Measurements from ENCODE around the gene PTPRT.

The PTPRT gene

DNA sequence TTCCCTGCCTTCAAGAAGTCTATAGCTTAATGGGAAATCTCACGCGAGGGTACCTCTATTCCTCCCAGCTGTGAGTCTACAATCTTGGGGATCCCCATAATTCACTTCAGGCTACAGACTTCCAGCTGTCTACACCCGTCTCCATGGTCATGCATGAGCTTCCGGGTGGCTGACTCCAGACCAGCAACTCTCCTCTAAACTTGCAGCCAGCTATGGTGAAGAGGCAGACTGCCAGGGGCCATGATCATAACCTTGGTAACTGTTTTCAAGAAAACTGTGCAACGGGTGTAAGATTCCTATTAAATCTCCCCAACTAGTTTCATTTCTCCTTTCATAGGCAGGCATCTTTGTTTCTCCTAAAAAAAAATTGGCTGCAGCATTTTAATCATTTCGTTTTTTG lies 1037.1 kb downstream of the PTPRT start:
- DNase-seq (ENCODE audit: low read depth in 1 of 2, low spot score in 1 of 2): no peak

DNA sequence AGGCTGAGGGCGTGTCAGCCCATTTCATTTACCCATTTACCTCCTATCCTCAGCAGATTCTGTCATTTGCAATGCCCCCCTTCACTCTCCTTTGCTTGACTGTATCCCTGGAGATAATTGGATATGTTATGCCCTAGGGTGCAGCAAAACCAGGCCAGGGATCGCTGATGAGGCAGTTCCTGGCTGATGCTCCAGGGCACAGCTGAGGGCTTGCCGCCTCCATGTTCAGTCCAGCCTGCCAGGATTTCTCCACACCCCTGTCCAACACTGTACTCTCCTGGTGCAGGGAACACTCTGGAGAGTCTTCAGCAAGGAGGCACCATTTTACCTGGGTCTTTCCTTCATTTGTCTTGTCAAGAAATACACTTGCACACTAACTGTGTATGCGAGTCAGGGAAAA lies 1039.5 kb downstream of the PTPRT start:
- DNase-seq (ENCODE audit: low read depth in 1 of 2, low spot score in 1 of 2): no peak

- no peak for DNase-seq (ENCODE audit: low read depth in 1 of 2, low spot score in 1 of 2)
These were observed 1051.0 kb downstream of the PTPRT start for GRCh38 chr20:42138729-42139128.

GRCh38 chr20:42134265-42135098 lies 1055.2 kb downstream of the PTPRT start:
- DNase-seq (ENCODE audit: low read depth in 1 of 2, low spot score in 1 of 2): no peak

GRCh38 chr20:42130810-42131596 lies 1058.7 kb downstream of the PTPRT start:
- DNase-seq (ENCODE audit: low read depth in 1 of 2, low spot score in 1 of 2): no peak

DNA sequence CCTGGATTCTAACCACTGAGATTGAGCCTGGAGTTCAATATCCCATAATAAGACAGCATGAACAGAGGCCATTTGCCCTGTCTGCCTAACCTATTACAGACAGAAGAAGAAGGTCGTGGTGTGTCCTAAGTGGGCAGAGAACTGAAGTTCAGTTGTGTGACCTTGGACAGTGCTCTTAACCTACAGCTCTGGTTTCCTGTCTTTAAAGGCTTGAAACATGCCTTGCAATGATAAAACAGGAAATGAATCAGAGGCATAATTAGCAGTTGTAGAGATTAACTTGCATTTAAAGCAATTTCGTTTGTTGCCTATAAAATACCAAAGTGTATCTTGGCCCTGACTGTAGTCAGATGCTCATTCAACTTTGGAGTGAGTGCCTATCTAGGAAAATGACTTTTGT lies 1064.3 kb downstream of the PTPRT start:
- DNase-seq (ENCODE audit: low read depth in 1 of 2, low spot score in 1 of 2): no peak

- DNase-seq (ENCODE audit: low read depth in 1 of 2, low spot score in 1 of 2): no peak
These were observed 1065.7 kb downstream of the PTPRT start for GRCh38 chr20:42123981-42124473.

- DNase-seq (ENCODE audit: low read depth in 1 of 2, low spot score in 1 of 2): no peak
These were observed 1071.1 kb downstream of the PTPRT start for GRCh38 chr20:42118409-42119125.

DNA sequence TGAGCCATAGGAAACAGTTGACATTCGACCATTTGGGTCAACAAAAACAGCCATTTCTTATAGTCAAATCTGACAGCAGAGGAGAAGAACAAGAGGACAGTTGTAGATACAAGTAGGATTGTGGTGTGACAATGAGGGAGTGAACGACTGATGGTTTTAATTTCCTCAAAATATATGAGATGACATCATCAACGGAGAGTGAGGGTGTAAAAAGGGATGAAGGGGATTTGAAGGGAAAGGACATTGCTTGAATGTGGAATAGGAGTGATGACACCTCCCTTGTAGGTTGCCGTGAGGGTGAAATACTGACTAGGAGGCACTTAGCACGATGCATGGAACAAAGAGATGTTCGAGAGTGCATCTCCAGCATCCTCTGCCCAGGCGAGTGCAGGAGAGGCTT lies 1071.7 kb downstream of the PTPRT start:
- DNase-seq (ENCODE audit: low read depth in 1 of 2, low spot score in 1 of 2): no peak

GRCh38 chr20:42113236-42113635 lies 1076.5 kb downstream of the PTPRT start:
- no peak for DNase-seq (ENCODE audit: low read depth in 1 of 2, low spot score in 1 of 2)

DNA sequence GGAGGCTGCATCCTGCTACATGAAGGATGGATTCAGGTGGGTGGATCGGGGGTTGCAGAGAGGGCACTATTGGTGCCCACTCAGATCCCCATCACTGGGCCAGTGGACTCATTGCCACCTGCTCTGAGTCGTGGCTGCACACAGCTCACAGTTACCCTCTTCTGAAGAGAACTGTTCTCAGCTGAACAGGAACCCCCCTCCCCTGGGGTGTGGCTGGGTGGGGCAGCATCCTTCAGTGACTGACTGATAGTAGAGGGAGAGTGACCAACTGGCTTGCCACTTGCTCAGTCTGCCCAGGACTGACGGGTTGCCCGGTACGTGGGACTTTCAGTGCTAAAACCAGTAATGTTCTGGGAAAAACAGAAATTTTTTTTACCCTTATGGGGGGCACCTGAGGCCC lies 1077.5 kb downstream of the PTPRT start:
- DNase-seq (ENCODE audit: low read depth in 1 of 2, low spot score in 1 of 2): no peak

GRCh38 chr20:42111349-42111748 lies 1078.4 kb downstream of the PTPRT start:
- no peak for DNase-seq (ENCODE audit: low read depth in 1 of 2, low spot score in 1 of 2)

DNA sequence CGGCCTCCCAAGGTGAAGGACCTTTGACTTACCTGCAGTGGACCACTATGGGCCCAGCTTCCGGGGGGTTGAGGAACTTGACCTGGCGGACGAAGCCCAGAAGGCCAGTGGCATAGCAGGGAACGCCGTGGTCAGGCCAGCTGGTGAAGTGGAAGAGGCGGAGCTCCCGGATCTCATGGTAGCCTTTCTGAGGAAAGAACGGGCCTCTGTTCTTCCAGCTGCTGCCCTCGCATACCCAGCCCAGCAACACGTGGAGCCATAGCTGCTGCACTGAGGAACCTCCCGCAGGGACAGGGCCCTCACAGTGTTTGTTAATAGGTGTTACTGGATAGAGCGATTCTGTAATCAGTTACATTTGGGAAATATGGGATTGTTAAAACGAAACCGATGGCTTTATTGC lies 1079.4 kb downstream of the PTPRT start:
- no peak for DNase-seq (ENCODE audit: low read depth in 1 of 2, low spot score in 1 of 2)

DNA sequence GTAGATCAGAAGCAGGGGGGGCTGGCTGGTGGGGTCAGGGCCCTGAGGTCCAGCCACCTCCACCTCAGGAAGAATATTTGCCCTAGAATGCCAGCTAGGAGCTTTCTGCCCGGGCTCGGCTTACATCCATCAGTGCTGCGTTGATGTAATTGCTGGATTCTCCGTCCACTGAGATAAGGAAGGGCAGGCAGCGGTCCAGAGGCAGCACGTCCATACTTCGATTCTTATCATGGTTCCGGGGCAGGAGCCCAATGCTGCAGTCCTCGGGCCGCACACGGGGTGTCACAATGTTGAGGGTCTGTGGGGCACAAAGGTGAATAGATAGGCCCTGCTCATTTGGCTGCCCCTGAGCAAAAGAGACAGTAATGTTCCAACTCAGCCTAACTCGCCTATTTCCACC lies 1087.7 kb downstream of the PTPRT start:
- DNase-seq (ENCODE audit: low read depth in 1 of 2, low spot score in 1 of 2): no peak

- DNase-seq (ENCODE audit: low read depth in 1 of 2, low spot score in 1 of 2): no peak
These were observed 1089.5 kb downstream of the PTPRT start for GRCh38 chr20:42100137-42100704.

DNA sequence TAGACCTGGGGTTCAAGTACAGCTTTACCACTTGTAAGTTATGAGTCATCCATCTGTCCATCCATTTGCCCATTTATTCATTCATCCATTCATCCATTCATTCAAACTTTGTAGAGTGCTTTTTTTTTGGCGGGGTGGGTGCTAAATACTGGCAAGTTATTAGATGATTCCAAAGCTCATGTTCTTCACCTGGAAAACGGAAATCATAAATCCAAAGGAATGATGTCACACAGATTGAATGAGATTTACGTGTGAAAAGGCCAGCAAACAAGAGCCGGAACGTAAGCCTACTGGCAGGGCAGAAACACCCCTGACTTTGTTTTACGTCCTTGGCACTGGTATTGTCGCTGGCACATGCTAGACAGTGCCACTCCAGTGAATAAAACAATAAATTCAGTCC lies 1090.6 kb downstream of the PTPRT start:
- DNase-seq (ENCODE audit: low read depth in 1 of 2, low spot score in 1 of 2): no peak

DNA sequence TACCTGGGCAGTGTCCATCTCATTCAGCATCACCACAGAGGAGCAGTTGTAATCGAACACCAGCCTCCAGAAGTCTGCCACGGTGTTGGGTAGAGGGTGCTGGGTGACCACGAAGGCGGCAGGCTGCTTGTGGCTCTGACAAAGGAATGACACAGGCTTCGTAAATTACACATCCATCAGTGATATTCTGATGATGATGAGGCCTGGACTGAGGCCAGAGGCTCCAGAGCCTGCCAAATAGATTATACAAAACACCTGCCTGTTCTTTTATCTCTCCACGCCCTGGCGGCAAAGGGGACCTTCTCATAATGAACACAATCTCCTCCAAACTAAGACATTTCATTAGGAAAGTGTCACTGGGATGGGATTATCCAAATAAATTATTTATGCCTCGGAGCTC lies 1091.3 kb downstream of the PTPRT start:
- no peak for DNase-seq (ENCODE audit: low read depth in 1 of 2, low spot score in 1 of 2)

DNA sequence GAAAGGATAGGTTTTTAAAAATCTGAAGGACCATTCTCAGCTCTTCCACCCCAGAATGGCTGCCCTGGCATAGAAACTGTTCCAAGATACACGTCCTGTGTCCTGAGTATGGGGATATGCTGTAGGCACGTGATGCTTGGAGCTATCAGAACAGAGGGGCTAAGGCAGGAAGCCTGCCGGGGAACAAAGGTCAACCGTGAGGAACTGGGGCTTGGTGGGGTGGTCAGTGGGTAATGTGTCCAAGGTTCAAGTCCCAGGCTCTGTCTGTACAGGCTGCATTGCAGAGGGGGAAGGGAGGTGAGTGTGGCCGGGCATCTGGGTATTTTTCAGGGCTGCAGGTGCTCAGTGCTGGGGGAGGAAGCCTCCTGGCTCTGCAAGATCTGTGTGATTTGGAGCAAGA lies 1092.0 kb downstream of the PTPRT start:
- DNase-seq (ENCODE audit: low read depth in 1 of 2, low spot score in 1 of 2): no peak

DNA sequence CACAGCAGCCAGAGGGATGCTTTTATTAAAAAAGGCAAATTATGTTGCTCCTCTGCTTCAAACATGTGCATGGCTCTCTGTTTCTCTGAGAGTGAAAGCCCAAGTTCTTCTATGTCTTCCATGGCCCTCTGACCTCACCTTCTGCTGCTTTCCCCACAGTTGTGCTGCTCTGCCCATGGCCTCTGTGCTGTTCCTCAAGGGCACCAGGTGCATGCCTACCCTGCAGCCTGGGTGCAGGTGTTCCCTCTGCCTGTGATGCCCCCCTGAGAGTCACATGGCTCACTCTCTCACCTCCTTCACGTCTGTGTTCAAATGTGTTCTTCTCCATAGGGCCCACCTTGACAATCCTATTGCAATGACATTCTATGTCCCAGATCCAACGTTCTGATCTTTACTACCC lies 1094.5 kb downstream of the PTPRT start:
- no peak for DNase-seq (ENCODE audit: low read depth in 1 of 2, low spot score in 1 of 2)

- no peak for DNase-seq (ENCODE audit: low read depth in 1 of 2, low spot score in 1 of 2)
These were observed 1095.9 kb downstream of the PTPRT start for GRCh38 chr20:42093542-42094440.

Data from activated CD4-positive, alpha-beta T cell treated with anti-CD3 and anti-CD28 coated beads, Interleukin-2, amount 50 U/mL, for 24 hours (primary cell).